H1 (cell line): ENCODE data around the gene MAGEB3. TPM values are rescaled to one million over a fixed set of nuclear protein-coding genes. Genes with fewer than 3 reads are reported as not detected.

Experiments
- BCL11A ChIP-seq, 2 experiments: IDR thresholded peaks; one replicate each; pipeline ENCODE4 v1.6.1; 2011; ENCODE audit warnings: low read depth in 2 of 2, low read length in 2 of 2, mild to moderate bottlenecking in 2 of 2
- CREB1 ChIP-seq: IDR thresholded peaks from 2 replicates; pipeline ENCODE4 v1.6.1; 2012; ENCODE audit warnings: inconsistent platforms
- TBP ChIP-seq: IDR thresholded peaks from 2 replicates; pipeline ENCODE4 v1.6.1; 2011; ENCODE audit warnings: low read depth, low read length, improper control_type of control experiment
- polyA plus RNA-seq, 7 experiments: library from polyadenylated mRNA; depleted of rRNA in 3 of 7; stranded (reverse) in 5 of 7; unstranded in 2 of 7; fragments of >200 nt in 5 of 7; fragments of 200-250 nt in 2 of 7; gene quantifications; 1 replicate in 5 of 7; 2 replicates in 1 of 7; 4 replicates in 1 of 7; pipeline versions ENCODE4 v1.2.1 to v1.2.3, GENCODE V29; 2011 to 2013; ENCODE audit warnings: missing spikeins in 2 of 7, mixed read lengths in 2 of 7
- total RNA-seq: library from RNA; stranded (reverse); fragmentation: NEBNext Ultra II Directional; extraction: Animal tissue kit (Norgen Biotek cat#: 25700); gene quantifications from 2 replicates; pipeline ENCODE4 v1.2.1, GENCODE V29; 2021

MAGEB3 gene
- total and polyA plus RNA-seq, 2 of the 8 experiments (the other 6 are each of a cell fraction or from before 2014, with no cell fraction given), result not detected

DNA sequence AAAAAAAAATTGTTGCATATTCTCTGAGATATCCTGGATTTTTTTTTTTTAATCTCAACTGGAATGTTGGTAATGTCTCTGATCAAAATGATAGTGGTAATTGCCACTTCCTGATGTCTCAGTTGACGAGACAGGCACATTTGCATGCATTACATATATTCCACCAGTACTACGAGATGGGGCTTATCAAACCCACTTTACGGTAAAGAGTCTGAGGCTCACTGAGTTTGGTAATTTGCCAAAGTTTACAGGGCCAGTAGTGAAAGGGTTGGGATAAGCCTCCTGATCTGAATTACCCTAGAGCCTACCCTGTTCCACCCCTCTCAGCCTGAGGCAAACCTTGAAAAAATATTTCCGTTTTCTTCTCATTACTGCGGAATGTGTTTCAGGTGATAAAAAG, 9.8 kb upstream of the MAGEB3 start (continued):
- TF ChIP-seq BCL11A (IDR thresholded peaks at IDR 0.05; ENCODE audit: low read depth in 2 of 2, low read length in 2 of 2), result no peak
- TF ChIP-seq TBP, result no peak
- TF ChIP-seq CREB1, result no peak
